Measurements from ENCODE around the gene STK4. TPM values are rescaled to one million over a fixed set of nuclear protein-coding genes. Genes with fewer than 3 reads are reported as not detected.

The STK4 gene
- total RNA-seq, 1 experiment from 2014 or later, result 52.7 TPM

DNA sequence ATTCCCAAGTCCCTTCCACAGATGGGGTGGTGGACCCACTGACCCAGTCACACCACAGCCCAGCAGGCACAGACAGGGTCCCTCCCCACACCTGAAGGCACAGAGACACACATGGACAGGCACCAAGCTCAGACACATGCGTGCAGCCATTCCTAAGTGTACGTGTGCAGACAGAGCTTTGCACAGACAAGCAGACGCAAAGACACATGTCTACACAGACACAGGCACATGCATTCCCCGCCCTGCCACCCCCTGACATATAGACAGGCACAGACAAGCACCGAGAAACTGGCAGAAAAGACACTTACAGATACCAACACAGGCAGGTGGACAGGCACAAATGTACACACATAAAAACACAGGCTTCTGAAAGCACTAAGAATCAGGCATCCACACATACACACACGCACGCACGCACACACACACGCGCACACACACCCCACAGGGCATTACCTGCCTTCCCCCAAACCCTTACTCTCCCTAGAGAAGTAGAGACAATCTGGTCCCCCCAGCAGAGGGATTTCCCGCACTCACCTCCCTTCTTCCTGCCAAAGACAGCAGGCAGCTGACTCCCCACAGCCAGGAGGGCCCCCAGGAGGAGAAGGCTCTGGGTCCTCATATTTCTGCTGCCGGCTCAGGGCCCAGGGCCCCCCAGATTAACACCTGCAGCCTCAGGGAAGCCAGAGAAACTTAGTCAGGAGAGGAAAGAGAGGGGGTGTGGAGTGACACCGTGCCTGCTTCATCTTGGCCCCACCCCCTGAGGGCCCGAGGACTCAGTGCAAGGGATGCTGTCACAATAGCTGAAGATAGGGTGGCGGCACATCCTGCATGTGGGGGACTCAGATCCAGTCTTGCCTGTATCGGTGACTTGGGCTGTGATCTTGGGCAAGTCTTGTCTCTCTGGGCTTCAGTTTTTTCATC lies 148.4 kb downstream of the STK4 start, which contains the start of gene WFDC5:
WFDC5 (minus strand) TSS at position 710 of the 921 bp plus-strand sequence; CDS start at position 619, 91 bp downstream.
- no peak for TF ChIP-seq EZH2 (IDR thresholded peaks at IDR 0.05; ENCODE audit: borderline replicate concordance, low read depth, low read length, poor library complexity, severe bottlenecking)
- TF ChIP-seq, protein P1, sequence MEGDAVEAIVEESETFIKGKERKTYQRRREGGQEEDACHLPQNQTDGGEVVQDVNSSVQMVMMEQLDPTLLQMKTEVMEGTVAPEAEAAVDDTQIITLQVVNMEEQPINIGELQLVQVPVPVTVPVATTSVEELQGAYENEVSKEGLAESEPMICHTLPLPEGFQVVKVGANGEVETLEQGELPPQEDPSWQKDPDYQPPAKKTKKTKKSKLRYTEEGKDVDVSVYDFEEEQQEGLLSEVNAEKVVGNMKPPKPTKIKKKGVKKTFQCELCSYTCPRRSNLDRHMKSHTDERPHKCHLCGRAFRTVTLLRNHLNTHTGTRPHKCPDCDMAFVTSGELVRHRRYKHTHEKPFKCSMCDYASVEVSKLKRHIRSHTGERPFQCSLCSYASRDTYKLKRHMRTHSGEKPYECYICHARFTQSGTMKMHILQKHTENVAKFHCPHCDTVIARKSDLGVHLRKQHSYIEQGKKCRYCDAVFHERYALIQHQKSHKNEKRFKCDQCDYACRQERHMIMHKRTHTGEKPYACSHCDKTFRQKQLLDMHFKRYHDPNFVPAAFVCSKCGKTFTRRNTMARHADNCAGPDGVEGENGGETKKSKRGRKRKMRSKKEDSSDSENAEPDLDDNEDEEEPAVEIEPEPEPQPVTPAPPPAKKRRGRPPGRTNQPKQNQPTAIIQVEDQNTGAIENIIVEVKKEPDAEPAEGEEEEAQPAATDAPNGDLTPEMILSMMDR (conservative IDR thresholded peaks at IDR 0.05; ENCODE audit: low read depth, low read length), result no peak
- no peak within 1 kb of the TSS for H3K4me3 ChIP-seq (ENCODE audit: low read depth, low read length, poor library complexity, severe bottlenecking)
- intact Hi-C loops (cut with micrococcal nuclease; ENCODE audit: unreplicated experiment), result no loop called here
- CTCF ChIA-PET, result no interaction called here
- no TSS peak for BruUV-seq (replicated peaks)
- no peaks in the 10 kb centered on the region for H3K4me1 ChIP-seq (ENCODE audit: insufficient read depth, low read length, poor library complexity, severe bottlenecking)
- no peaks in the 10 kb centered on the region for H3K36me3 ChIP-seq (ENCODE audit: insufficient read depth, low read length, poor library complexity, severe bottlenecking)
- no peaks in the 10 kb centered on the region for H3K9me3 ChIP-seq (ENCODE audit: low read depth, low read length, poor library complexity, severe bottlenecking)
- POLR2A ChIA-PET (ENCODE audit: low non-redundant PET), result no interaction called here
- no peak for DNase-seq (ENCODE audit: low spot score)
- no peak within 1 kb of the TSS for H3K27ac ChIP-seq (ENCODE audit: low read depth, low read length, poor library complexity, severe bottlenecking)
- H3K27me3 ChIP-seq (replicated peaks; ENCODE audit: insufficient read depth, low read depth, low read length, poor library complexity), result peaks cover 6% of the 10 kb centered on the region

DNA sequence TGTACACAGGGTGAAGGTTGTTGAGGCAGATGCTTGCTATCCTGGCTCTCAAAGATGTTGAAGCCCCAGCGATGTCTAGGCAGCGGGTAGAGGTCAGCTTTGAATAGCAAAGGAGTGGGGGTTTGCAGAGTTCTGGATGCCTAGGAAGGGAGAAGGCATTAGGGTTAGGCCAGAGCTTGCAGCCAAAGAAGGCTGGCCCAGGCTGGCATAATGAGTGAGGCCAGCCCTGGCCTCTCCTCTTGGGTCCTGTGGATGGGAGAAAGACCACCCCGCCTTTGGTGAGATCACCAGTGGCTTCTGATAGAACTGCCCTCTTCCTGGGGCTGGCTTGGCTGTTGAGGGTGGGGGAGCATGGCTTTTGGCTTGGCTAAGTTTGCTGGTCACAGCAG lies 149.1 kb downstream of the STK4 start:
- no peak for DNase-seq (ENCODE audit: low spot score)
- no peak overlapping the region for H3K4me3 ChIP-seq (ENCODE audit: low read depth, low read length, poor library complexity, severe bottlenecking)
- no peak overlapping the region for H3K27ac ChIP-seq (ENCODE audit: low read depth, low read length, poor library complexity, severe bottlenecking)
- CTCF ChIA-PET, result interaction anchor here (0.6 to 1.0 kb wide), 2 partner anchors 10 to 19 kb away, joined by 3 read pairs; no protein-coding TSS in a partner anchor
- H3K27me3 ChIP-seq (replicated peaks; ENCODE audit: insufficient read depth, low read depth, low read length, poor library complexity), result peaks cover 6% of the 10 kb centered on the region
- no peak for TF ChIP-seq EZH2 (IDR thresholded peaks at IDR 0.05; ENCODE audit: borderline replicate concordance, low read depth, low read length, poor library complexity, severe bottlenecking)
- TF ChIP-seq, protein P1 (conservative IDR thresholded peaks at IDR 0.05; ENCODE audit: low read depth, low read length), result no peak
- POLR2A ChIA-PET (ENCODE audit: low non-redundant PET), result interaction anchor here (0.6 kb wide), 1 partner anchor 172 kb away, joined by 3 read pairs; no protein-coding TSS in a partner anchor
- H3K36me3 ChIP-seq (ENCODE audit: insufficient read depth, low read length, poor library complexity, severe bottlenecking), result no peaks in the 10 kb centered on the region
- no peaks in the 10 kb centered on the region for H3K9me3 ChIP-seq (ENCODE audit: low read depth, low read length, poor library complexity, severe bottlenecking)
- BruUV-seq (replicated peaks), result no TSS peak
- intact Hi-C loops (cut with micrococcal nuclease; ENCODE audit: unreplicated experiment), result no loop called here
- no peaks in the 10 kb centered on the region for H3K4me1 ChIP-seq (ENCODE audit: insufficient read depth, low read length, poor library complexity, severe bottlenecking)

DNA sequence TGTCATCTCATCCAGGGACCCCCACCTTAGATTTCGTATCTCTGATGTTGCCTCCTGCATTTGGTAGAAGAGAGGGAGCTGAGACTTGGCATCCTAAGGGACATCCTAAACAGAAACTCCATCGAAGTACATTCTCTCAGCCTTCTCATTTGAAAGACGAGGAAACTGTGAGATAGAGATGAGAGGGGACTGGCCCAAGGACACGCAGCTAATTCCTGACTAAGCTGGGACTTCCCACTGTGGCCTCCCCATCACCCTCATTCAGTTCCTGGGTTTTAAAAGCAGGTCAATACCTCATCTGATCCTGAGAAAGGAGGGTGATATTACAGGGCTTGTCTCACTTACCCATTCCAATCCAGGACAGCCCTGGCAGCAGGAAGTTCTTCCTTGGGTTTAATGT lies 149.5 kb downstream of the STK4 start:
- DNase-seq (ENCODE audit: low spot score), result no peak
- Histone ChIP-seq H3K27me3 (replicated peaks; ENCODE audit: insufficient read depth, low read depth, low read length, poor library complexity) (peaks cover 6% of the 10 kb centered on the region), H3K4me3 (ENCODE audit: low read depth, low read length, poor library complexity, severe bottlenecking) (no peak overlapping the region), H3K4me1 (ENCODE audit: insufficient read depth, low read length, poor library complexity, severe bottlenecking) (no peaks in the 10 kb centered on the region), H3K27ac (ENCODE audit: low read depth, low read length, poor library complexity, severe bottlenecking) (no peak overlapping the region), H3K9me3 (ENCODE audit: low read depth, low read length, poor library complexity, severe bottlenecking) (no peaks in the 10 kb centered on the region), H3K36me3 (ENCODE audit: insufficient read depth, low read length, poor library complexity, severe bottlenecking) (no peaks in the 10 kb centered on the region)
- ChIA-PET CTCF (interaction anchor here (0.6 to 1.0 kb wide), 2 partner anchors 11 to 20 kb away, joined by 3 read pairs; no protein-coding TSS in a partner anchor), POLR2A (ENCODE audit: low non-redundant PET) (interaction anchor here (0.6 kb wide), 1 partner anchor 172 kb away, joined by 3 read pairs; no protein-coding TSS in a partner anchor)
- intact Hi-C loops (cut with micrococcal nuclease; ENCODE audit: unreplicated experiment), result no loop called here
- no TSS peak for BruUV-seq (replicated peaks)
- TF ChIP-seq, protein P1 (conservative IDR thresholded peaks at IDR 0.05; ENCODE audit: low read depth, low read length), result no peak
- TF ChIP-seq EZH2 (IDR thresholded peaks at IDR 0.05; ENCODE audit: borderline replicate concordance, low read depth, low read length, poor library complexity, severe bottlenecking), result no peak
